HL-60 (cell line): ENCODE data around the gene ARG1.
A peak's percentile ranks its signal among the peaks of the same experiment; 100 is the strongest.
"Not testable (repeated sequence)": the region's sequence is repeated elsewhere in the genome, so short reads cannot be mapped to it uniquely, and the experiment has no call there.

ENCODE experiments used
- DNase-seq, 2 experiments: peaks; one replicate each; pipeline ENCODE4 v3.0.0-alpha.2; 2010 to 2020; ENCODE audit warnings: low read depth in 1 of 2, low spot score in 1 of 2
- H3K27ac ChIP-seq: fragments of 250-450 bp; sonication (Bioruptor Pico); replicated peaks from 2 replicates; pipeline ENCODE4 v1.5.1; 2020; ENCODE audit warnings: mild to moderate bottlenecking, moderate library complexity
- H3K27me3 ChIP-seq: fragments of 250-450 bp; sonication (Bioruptor Pico); 2 replicates; pipeline ENCODE4 v1.5.1; 2021; ENCODE audit warnings: mild to moderate bottlenecking, moderate library complexity; ENCODE audit not compliant: insufficient read depth, poor library complexity, severe bottlenecking
- H3K4me3 ChIP-seq: replicated peaks from 2 replicates; pipeline ENCODE4 v1.5.1; 2011; ENCODE audit warnings: mild to moderate bottlenecking, control low read depth, low read length; ENCODE audit not compliant: insufficient read depth
- CTCF ChIP-seq: IDR thresholded peaks from one replicate; pipeline ENCODE4 v1.5.1; 2011; ENCODE audit warnings: low read length, control low read depth, inconsistent platforms; ENCODE audit not compliant: insufficient read depth
- GABPA ChIP-seq: IDR thresholded peaks from 2 replicates; pipeline ENCODE4 v1.6.1; 2012; ENCODE audit warnings: low read depth
- POLR2AphosphoS5 ChIP-seq: IDR thresholded peaks from 2 replicates; pipeline ENCODE4 v1.6.1; 2012; ENCODE audit warnings: low read depth
- REST ChIP-seq: IDR thresholded peaks from 2 replicates; pipeline ENCODE4 v1.6.1; 2012; ENCODE audit warnings: low read depth; ENCODE audit not compliant: insufficient replicate concordance
- SPI1 ChIP-seq: IDR thresholded peaks from 2 replicates; pipeline ENCODE4 v1.6.1; 2012; ENCODE audit warnings: low read depth, mild to moderate bottlenecking, borderline replicate concordance
- long read RNA-seq: library from polyadenylated mRNA; unstranded; transcript quantifications from one replicate; pipeline ENCODE4 v2.0.0, GENCODE V29; 2020

ARG1 gene
- long read RNA-seq, partial matches to known transcripts = 0 of 1 reads
- long read RNA-seq, other reads (novel, unspliced or antisense) = 0 of 1 reads

GRCh38 chr6:131572686-131573415 lies at the start of gene ARG1:
Gene ARG1 (plus strand): TSS chr6:131573226. CDS start chr6:131573283, 57 bp downstream.
- TF ChIP-seq POLR2AphosphoS5 = no peak
- TF ChIP-seq GABPA = no peak
- no peak for TF ChIP-seq SPI1
- no peak for TF ChIP-seq REST
- TF ChIP-seq CTCF = no peak
- Histone ChIP-seq H3K4me3 (peak within 1 kb of the TSS; percentile 9; the same call in 1 of the 2 replicates), H3K27me3 (no peaks in the 10 kb centered on the region), H3K27ac (peak within 1 kb of the TSS; percentile 82)
- peak in 1 of 2 experiments; percentile 43 for DNase-seq

- TF ChIP-seq POLR2AphosphoS5 (no peak), SPI1 (no peak), GABPA (no peak), REST (no peak), CTCF (no peak)
- no peak for DNase-seq
- Histone ChIP-seq H3K27ac (no peak overlapping the region), H3K27me3 (no peaks in the 10 kb centered on the region), H3K4me3 (no peak overlapping the region)
Observed at GRCh38 chr6:131523988-131524673, 48.9 kb upstream of the ARG1 start.

GRCh38 chr6:131524695-131525336 lies 48.2 kb upstream of the ARG1 start:
- Histone ChIP-seq H3K27ac (no peak overlapping the region), H3K4me3 (no peak overlapping the region), H3K27me3 (no peaks in the 10 kb centered on the region)
- TF ChIP-seq POLR2AphosphoS5 (no peak), SPI1 (no peak), GABPA (no peak), REST (no peak), CTCF (no peak)
- DNase-seq = no peak

- DNase-seq, H3K27me3 ChIP-seq, H3K27ac ChIP-seq: not testable (repeated sequence)
Observed at GRCh38 chr6:131530936-131531335, 42.1 kb upstream of the ARG1 start.

GRCh38 chr6:131531681-131532080 lies 41.3 kb upstream of the ARG1 start:
- DNase-seq, H3K4me3 ChIP-seq, H3K27me3 ChIP-seq, H3K27ac ChIP-seq: not testable (repeated sequence)

More at GRCh38 chr6:131530936-131531335, 42.1 kb upstream of the ARG1 start:
- not testable (repeated sequence) for H3K4me3 ChIP-seq
